ENCODE results near the gene DGCR2.

- peak; percentile 55 for TF ChIP-seq EZH2 (IDR thresholded peaks at IDR 0.05; ENCODE audit: low read length, missing control alignments)
- TF ChIP-seq, protein P1, sequence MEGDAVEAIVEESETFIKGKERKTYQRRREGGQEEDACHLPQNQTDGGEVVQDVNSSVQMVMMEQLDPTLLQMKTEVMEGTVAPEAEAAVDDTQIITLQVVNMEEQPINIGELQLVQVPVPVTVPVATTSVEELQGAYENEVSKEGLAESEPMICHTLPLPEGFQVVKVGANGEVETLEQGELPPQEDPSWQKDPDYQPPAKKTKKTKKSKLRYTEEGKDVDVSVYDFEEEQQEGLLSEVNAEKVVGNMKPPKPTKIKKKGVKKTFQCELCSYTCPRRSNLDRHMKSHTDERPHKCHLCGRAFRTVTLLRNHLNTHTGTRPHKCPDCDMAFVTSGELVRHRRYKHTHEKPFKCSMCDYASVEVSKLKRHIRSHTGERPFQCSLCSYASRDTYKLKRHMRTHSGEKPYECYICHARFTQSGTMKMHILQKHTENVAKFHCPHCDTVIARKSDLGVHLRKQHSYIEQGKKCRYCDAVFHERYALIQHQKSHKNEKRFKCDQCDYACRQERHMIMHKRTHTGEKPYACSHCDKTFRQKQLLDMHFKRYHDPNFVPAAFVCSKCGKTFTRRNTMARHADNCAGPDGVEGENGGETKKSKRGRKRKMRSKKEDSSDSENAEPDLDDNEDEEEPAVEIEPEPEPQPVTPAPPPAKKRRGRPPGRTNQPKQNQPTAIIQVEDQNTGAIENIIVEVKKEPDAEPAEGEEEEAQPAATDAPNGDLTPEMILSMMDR (conservative IDR thresholded peaks at IDR 0.05 in 1 of 2, IDR thresholded peaks at IDR 0.05 in 1 of 2; ENCODE audit: low read depth in 1 of 2, low read length in 2 of 2) = no peak
Observed at GRCh38 chr22:19169002-19169946, 47.1 kb upstream of the DGCR2 start.
